Measurements from ENCODE around the gene PHACTR1.

DNA sequence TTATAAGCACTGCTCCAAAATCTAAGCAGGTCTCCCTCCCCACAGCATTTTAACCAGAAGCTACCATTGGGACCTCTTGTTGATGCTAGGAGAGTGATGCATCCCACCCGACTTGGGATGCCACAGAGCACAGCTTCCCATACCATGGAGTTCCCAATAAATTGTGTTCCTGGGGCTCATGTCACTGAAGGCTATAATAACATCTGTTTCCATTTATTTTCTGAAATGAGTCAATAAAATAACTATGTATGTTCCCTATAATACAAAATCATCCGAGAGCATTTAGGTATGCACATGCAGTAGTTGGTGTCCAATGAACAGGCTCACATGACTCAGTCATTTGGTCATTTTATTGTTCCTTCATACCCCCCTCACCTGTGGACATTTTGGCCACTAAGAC is 407.6 kb downstream of the PHACTR1 start:
- no peak for TF ChIP-seq POLR2A (IDR thresholded peaks at IDR 0.05; ENCODE audit: low read length)
- no peak for TF ChIP-seq GATA1 (IDR thresholded peaks at IDR 0.05; ENCODE audit: low read depth, low read length)
